Measurements from ENCODE around the gene ZNF180. TPM values are rescaled to one million over a fixed set of nuclear protein-coding genes. Genes with fewer than 3 reads are reported as not detected.

The ZNF180 gene
- total RNA-seq, 1 experiment from 2014 or later: 12.7 TPM

DNA sequence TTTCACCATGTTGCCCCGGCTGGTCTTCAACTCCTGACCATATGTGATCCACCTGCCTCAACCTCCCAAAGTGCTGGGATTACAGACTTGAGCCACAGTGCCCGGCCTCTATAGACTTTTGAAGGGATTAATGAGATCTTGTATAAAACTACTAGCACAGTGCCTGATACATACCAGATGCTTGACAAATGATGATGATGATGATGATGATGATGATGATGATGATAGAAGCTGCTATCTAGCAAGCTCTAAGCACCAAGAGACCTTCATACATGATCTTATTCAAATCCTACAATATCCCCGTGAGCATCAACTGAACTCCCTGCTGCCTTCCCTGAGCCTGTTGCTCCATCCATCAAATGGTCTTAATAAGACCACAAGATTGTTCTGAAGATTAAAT is 14.7 kb upstream of the ZNF180 start:
- intact Hi-C loops (cut with micrococcal nuclease; ENCODE audit: unreplicated experiment): no loop called here

DNA sequence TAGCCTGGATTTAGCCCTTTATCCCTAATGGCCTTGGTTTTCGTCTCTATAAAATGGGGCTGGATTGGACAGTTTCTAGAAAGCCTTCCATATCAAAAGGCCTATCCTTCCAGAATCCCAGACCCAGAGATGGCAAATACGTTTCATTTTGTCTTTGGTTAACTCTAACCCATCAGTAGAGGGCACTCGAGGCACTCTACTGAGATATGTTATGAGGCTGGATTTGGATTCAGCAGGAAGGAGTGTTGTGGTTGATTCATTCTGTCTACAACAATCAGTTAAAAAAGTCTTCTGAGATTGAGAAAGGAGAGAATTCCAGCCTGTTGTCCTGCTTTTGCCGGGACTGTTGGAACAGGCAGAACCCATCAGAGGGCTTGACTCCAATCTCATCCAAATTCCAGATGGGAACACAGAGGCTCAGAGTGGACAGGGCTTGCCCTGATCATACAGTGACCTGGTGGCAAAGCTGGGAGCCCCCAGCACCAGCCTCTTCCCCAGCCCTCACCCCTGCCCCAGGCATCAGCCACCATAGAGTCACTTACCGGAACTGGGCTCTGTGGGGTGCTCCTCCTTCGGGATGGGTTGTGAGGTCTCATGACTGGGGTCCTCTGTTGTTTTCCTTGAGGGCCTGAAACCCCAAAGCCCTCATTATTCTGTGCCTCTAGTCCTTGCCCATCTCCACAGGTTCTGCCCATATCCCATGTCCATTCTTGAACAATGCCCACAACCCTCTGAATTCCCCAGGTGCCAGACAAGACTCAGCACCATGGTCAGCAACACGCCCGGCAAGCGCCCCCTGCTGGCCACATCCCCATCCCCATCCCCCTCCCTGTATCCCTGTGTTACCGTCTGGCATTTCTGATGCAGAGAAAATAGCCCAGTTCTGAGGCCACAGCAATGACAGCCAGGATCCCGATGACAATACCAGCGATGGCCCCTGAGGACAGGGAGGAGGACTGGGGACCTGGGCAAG is 12.3 kb upstream of the ZNF180 start:
- Mint-ChIP-seq H3K4me3 (ENCODE audit: low read depth, unreplicated experiment) (no peak overlapping the region), H3K4me1 (ENCODE audit: low read depth, unreplicated experiment) (no peaks in the 10 kb centered on the region), H3K27ac (ENCODE audit: unreplicated experiment) (no peak overlapping the region), H3K36me3 (ENCODE audit: insufficient read depth, unreplicated experiment) (no peaks in the 10 kb centered on the region), H3K27me3 (ENCODE audit: unreplicated experiment) (peaks cover 39% of the 10 kb centered on the region), H3K9me3 (ENCODE audit: low read depth, unreplicated experiment) (no peaks in the 10 kb centered on the region)
- CTCF ChIA-PET: interaction anchor here (0.5 to 0.6 kb wide), 2 partner anchors 24 to 737 kb away, joined by 3 to 4 read pairs; no protein-coding TSS in a partner anchor
- no TSS peak for BruUV-seq (replicated peaks)
- peak; percentile 81 for DNase-seq
- TF ChIP-seq, protein P1, sequence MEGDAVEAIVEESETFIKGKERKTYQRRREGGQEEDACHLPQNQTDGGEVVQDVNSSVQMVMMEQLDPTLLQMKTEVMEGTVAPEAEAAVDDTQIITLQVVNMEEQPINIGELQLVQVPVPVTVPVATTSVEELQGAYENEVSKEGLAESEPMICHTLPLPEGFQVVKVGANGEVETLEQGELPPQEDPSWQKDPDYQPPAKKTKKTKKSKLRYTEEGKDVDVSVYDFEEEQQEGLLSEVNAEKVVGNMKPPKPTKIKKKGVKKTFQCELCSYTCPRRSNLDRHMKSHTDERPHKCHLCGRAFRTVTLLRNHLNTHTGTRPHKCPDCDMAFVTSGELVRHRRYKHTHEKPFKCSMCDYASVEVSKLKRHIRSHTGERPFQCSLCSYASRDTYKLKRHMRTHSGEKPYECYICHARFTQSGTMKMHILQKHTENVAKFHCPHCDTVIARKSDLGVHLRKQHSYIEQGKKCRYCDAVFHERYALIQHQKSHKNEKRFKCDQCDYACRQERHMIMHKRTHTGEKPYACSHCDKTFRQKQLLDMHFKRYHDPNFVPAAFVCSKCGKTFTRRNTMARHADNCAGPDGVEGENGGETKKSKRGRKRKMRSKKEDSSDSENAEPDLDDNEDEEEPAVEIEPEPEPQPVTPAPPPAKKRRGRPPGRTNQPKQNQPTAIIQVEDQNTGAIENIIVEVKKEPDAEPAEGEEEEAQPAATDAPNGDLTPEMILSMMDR (IDR thresholded peaks at IDR 0.05; ENCODE audit: unreplicated experiment): peak; percentile 88
- intact Hi-C loops (cut with micrococcal nuclease; ENCODE audit: unreplicated experiment): loop anchor here (2.0 to 5.0 kb wide), 2 partner anchors 40 to 55 kb away; no protein-coding TSS in a partner anchor

More for the DNA sequence above, 14.7 kb upstream of the ZNF180 start:
- Mint-ChIP-seq H3K27ac (ENCODE audit: unreplicated experiment) (no peak overlapping the region), H3K4me3 (ENCODE audit: low read depth, unreplicated experiment) (no peak overlapping the region), H3K27me3 (ENCODE audit: unreplicated experiment) (peaks cover 21% of the 10 kb centered on the region), H3K4me1 (ENCODE audit: low read depth, unreplicated experiment) (no peaks in the 10 kb centered on the region), H3K36me3 (ENCODE audit: insufficient read depth, unreplicated experiment) (no peaks in the 10 kb centered on the region), H3K9me3 (ENCODE audit: low read depth, unreplicated experiment) (no peaks in the 10 kb centered on the region)
- DNase-seq: no peak
- CTCF ChIA-PET: no interaction called here
- TF ChIP-seq, protein P1 (IDR thresholded peaks at IDR 0.05; ENCODE audit: unreplicated experiment): no peak
- no TSS peak for BruUV-seq (replicated peaks)

DNA sequence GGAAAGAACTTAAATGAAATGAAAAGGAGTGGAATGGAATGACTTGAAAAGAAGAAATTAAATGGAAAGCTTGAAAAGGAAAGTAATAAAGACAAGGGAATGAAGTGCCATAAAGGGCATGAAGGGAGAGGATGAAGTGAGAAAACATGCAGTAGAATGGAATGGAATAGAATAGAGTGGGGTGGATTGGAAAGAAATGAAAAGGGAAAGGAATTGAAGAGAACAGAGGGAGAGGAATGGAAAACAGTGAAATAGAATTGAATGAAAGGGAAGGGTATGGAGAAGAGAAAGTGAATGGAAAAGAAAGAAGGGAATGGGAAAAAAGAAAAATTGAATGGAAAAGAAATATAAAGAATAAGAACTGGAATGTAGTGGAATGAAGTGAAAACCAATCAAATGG is 9.2 kb upstream of the ZNF180 start:
- no TSS peak for BruUV-seq (replicated peaks)
- no peaks in the 10 kb centered on the region for H3K36me3 Mint-ChIP-seq (ENCODE audit: insufficient read depth, unreplicated experiment)
- H3K4me1 Mint-ChIP-seq (ENCODE audit: low read depth, unreplicated experiment): no peaks in the 10 kb centered on the region
- no peak for DNase-seq
- TF ChIP-seq, protein P1 (IDR thresholded peaks at IDR 0.05; ENCODE audit: unreplicated experiment): no peak
- H3K4me3 Mint-ChIP-seq (ENCODE audit: low read depth, unreplicated experiment): no peak overlapping the region
- no peaks in the 10 kb centered on the region for H3K9me3 Mint-ChIP-seq (ENCODE audit: low read depth, unreplicated experiment)
- no peak overlapping the region for H3K27ac Mint-ChIP-seq (ENCODE audit: unreplicated experiment)
- CTCF ChIA-PET: no interaction called here
- intact Hi-C loops (cut with micrococcal nuclease; ENCODE audit: unreplicated experiment): no loop called here
- peaks cover 55% of the 10 kb centered on the region for H3K27me3 Mint-ChIP-seq (ENCODE audit: unreplicated experiment)

DNA sequence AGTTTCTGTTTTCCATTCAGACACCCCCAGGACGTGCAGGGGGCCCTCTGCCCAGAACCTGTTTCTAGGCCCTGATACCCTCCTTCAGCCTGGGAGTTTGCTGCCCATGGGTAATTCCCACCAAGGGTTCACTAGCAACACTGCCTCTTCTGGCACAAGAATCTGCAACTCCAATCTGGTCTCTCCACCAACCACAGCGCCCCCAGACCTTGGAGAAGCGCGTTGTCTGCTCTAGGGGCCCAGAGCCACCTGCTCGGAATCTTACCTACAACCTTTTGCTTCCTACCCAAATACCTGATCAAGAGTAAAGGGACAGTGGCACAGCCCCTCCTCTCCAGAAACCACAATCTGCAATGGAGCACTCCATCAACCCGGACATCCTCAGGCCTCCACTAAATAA is 763 bp downstream of the ZNF180 start:
- Mint-ChIP-seq H3K36me3 (ENCODE audit: insufficient read depth, unreplicated experiment) (peaks cover 58% of the 10 kb centered on the region), H3K27me3 (ENCODE audit: unreplicated experiment) (no peaks in the 10 kb centered on the region), H3K27ac (ENCODE audit: unreplicated experiment) (peak overlapping the region; percentile 78), H3K4me1 (ENCODE audit: low read depth, unreplicated experiment) (peaks cover 26% of the 10 kb centered on the region), H3K9me3 (ENCODE audit: low read depth, unreplicated experiment) (peaks cover 15% of the 10 kb centered on the region), H3K4me3 (ENCODE audit: low read depth, unreplicated experiment) (peak overlapping the region; percentile 90)
- TSS peak; percentile 82 for BruUV-seq (replicated peaks)
- no peak for DNase-seq
- intact Hi-C loops (cut with micrococcal nuclease; ENCODE audit: unreplicated experiment): no loop called here
- CTCF ChIA-PET: interaction anchor here (0.6 to 1.4 kb wide), 3 partner anchors 90 to 496 kb away, joined by 3 to 5 read pairs (median 4); partner anchors contain the start of gene ZNF226
- TF ChIP-seq, protein P1 (IDR thresholded peaks at IDR 0.05; ENCODE audit: unreplicated experiment): no peak

Measured in Calu3 (cell line).